SJSA1 (cell line): ENCODE measurements around the gene CYSTM1. TPM values are rescaled to one million over a fixed set of nuclear protein-coding genes. Genes with fewer than 3 reads are reported as not detected.

Experiments
- DNase-seq, 2 experiments: peaks; one replicate each; pipeline ENCODE4 v3.0.0-alpha.2; 2015 to 2020; ENCODE audit warnings: low spot score in 2 of 2, low read depth in 1 of 2
- H3K27ac ChIP-seq: fragments of 250-450 bp; sonication (Bioruptor Pico); 2 replicates; pipeline ENCODE4 v1.5.1; 2020; ENCODE audit warnings: mild to moderate bottlenecking, moderate library complexity
- H3K27me3 ChIP-seq: fragments of 250-450 bp; sonication (Bioruptor Pico); replicated peaks from 2 replicates; pipeline ENCODE4 v1.5.1; 2020; ENCODE audit warnings: mild to moderate bottlenecking, moderate library complexity
- H3K36me3 ChIP-seq: fragments of 250-450 bp; sonication (Bioruptor Pico); 2 replicates; pipeline ENCODE4 v1.5.1; 2020; ENCODE audit warnings: mild to moderate bottlenecking
- H3K4me1 ChIP-seq: fragments of 250-450 bp; sonication (Bioruptor Pico); replicated peaks from 2 replicates; pipeline ENCODE4 v1.6.1; 2021; ENCODE audit warnings: mild to moderate bottlenecking
- H3K4me3 ChIP-seq: fragments of 250-450 bp; sonication (Bioruptor Pico); 2 replicates; pipeline ENCODE4 v1.5.1; 2020; ENCODE audit warnings: mild to moderate bottlenecking
- H3K9me3 ChIP-seq: fragments of 250-450 bp; sonication (Bioruptor Pico); replicated peaks from 2 replicates; pipeline ENCODE4 v1.5.1; 2020; ENCODE audit warnings: mild to moderate bottlenecking
- total RNA-seq: library from RNA; depleted of rRNA; stranded (reverse); fragments of >200 nt; shearing (Covaris generic); gene quantifications from 2 replicates; pipeline ENCODE4 v1.2.3, GENCODE V29; 2014

CYSTM1 gene
- total RNA-seq, 1 experiment from 2014 or later, result 17.5 TPM

- Histone ChIP-seq H3K36me3 (peaks cover 17% of the 10 kb centered on the region; the same call in 1 of the 2 replicates), H3K27ac (no peak overlapping the region), H3K27me3 (no peaks in the 10 kb centered on the region), H3K9me3 (no peaks in the 10 kb centered on the region), H3K4me3 (no peak overlapping the region), H3K4me1 (peaks cover 59% of the 10 kb centered on the region)
- no peak for DNase-seq
Measured at GRCh38 chr5:140260089-140260656, 85.2 kb downstream of the CYSTM1 start.

DNA sequence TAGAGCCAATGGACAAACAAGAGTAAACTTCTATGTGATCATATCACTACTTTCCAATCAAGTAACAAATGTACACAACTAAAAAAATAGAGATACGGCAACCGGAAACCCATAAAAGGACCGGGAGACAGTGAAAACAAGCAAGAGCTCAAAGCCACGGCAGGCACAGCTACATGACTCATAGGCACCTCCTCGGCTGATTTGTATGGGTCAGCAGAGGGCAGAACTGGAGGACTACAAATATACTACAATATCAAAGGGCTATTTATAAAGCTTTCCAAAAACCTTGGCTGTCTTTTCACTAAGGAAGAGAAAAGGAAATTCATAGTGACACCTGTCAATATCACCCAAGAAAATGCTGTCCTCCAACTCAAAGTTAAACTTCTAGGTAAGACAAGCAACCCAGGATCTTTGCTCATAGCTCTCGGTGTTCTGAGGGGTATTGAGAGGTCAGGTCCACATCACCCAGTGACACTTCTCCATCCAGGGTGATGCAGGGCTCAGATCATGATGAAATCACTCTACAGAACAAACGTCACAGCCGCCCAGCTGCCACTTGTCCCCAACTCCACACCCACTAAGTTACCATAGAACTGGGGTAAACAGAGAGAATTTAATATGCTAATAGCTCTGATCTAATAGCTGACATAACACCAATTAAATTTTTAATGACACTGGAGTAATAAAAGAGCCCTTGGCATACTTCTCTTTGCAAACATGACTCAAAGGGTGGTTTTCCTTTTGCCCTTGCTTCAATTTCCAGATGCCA is 86.6 kb downstream of the CYSTM1 start:
- peak overlapping the region; percentile 47 for H3K27ac ChIP-seq
- peak; percentile 88 to 91 for DNase-seq
- H3K9me3 ChIP-seq, result no peaks in the 10 kb centered on the region
- no peaks in the 10 kb centered on the region for H3K27me3 ChIP-seq
- peaks cover 22% of the 10 kb centered on the region; the same call in 1 of the 2 replicates for H3K36me3 ChIP-seq
- peaks cover 47% of the 10 kb centered on the region for H3K4me1 ChIP-seq
- no peak overlapping the region for H3K4me3 ChIP-seq

DNA sequence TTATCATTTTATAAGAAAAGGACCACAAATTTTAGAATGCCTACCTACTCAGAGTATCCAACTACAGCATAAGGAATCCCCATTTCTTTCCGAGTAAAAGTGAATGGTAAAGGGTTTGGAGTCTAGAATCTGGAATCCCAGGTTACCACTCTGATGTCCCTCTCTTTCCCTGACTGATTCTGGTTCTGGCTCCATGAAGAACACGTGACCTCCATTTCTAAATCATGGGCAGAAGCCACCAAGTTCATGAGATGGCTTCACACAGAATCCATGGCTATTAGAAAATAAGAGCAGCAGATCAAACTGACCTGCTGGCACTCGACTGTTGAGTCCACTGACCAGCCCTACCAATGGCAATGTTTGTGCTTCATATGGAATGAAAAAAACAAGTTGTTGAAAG is 87.2 kb downstream of the CYSTM1 start:
- peaks cover 23% of the 10 kb centered on the region; the same call in 1 of the 2 replicates for H3K36me3 ChIP-seq
- peaks cover 43% of the 10 kb centered on the region for H3K4me1 ChIP-seq
- no peak overlapping the region for H3K4me3 ChIP-seq
- DNase-seq, result no peak
- H3K27me3 ChIP-seq, result no peaks in the 10 kb centered on the region
- no peaks in the 10 kb centered on the region for H3K9me3 ChIP-seq
- H3K27ac ChIP-seq, result peak overlapping the region; percentile 26

DNA sequence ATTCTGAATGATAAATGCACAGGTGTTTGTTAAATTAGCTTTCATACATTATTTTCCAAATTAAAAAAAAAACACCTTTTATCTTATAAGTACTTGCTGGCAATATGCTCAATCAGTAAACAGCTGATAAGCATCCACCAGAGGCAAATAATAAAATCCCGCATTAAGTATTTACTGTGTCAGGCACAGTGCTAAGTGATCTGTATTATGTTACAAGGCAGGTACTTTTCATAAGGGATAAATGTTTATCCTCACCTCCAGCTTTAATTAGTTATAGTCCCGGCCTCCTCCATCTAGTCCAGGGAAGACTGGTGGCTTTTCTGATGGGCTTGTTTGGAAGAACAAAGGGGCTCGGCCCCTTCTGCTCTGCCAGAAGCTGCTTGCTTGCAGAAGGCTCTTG is 87.9 kb downstream of the CYSTM1 start:
- H3K9me3 ChIP-seq, result no peaks in the 10 kb centered on the region
- H3K36me3 ChIP-seq, result peaks cover 25% of the 10 kb centered on the region; the same call in 1 of the 2 replicates

GRCh38 chr5:140265845-140266244 is 90.9 kb downstream of the CYSTM1 start:
- H3K27ac ChIP-seq, result no peak overlapping the region
- H3K9me3 ChIP-seq, result no peaks in the 10 kb centered on the region
- peaks cover 20% of the 10 kb centered on the region; the same call in 1 of the 2 replicates for H3K36me3 ChIP-seq
- DNase-seq, result no peak
- H3K4me1 ChIP-seq, result peaks cover 32% of the 10 kb centered on the region
- H3K4me3 ChIP-seq, result no peak overlapping the region
- H3K27me3 ChIP-seq, result no peaks in the 10 kb centered on the region

More for the DNA sequence above, 87.9 kb downstream of the CYSTM1 start:
- Histone ChIP-seq H3K27me3 (no peaks in the 10 kb centered on the region), H3K4me1 (peaks cover 43% of the 10 kb centered on the region), H3K27ac (no peak overlapping the region), H3K4me3 (no peak overlapping the region)
- no peak for DNase-seq

GRCh38 chr5:140266471-140267200 is 91.6 kb downstream of the CYSTM1 start:
- Histone ChIP-seq H3K36me3 (peaks cover 20% of the 10 kb centered on the region; the same call in 1 of the 2 replicates), H3K4me3 (no peak overlapping the region), H3K27me3 (no peaks in the 10 kb centered on the region), H3K9me3 (no peaks in the 10 kb centered on the region), H3K27ac (no peak overlapping the region), H3K4me1 (peaks cover 24% of the 10 kb centered on the region)
- DNase-seq, result no peak

- H3K27ac ChIP-seq, result peak overlapping the region; percentile 11; the same call in 1 of the 2 replicates
- H3K36me3 ChIP-seq, result peaks cover 17% of the 10 kb centered on the region; the same call in 1 of the 2 replicates
- H3K9me3 ChIP-seq, result no peaks in the 10 kb centered on the region
- DNase-seq, result no peak
- no peak overlapping the region for H3K4me3 ChIP-seq
- H3K4me1 ChIP-seq, result peaks cover 18% of the 10 kb centered on the region
- H3K27me3 ChIP-seq, result no peaks in the 10 kb centered on the region
Measured at GRCh38 chr5:140267201-140267540, 92.2 kb downstream of the CYSTM1 start.

GRCh38 chr5:140267559-140268018 is 92.6 kb downstream of the CYSTM1 start:
- peak in 1 of 2 experiments; percentile 36 for DNase-seq
- H3K36me3 ChIP-seq, result peaks cover 13% of the 10 kb centered on the region; the same call in 1 of the 2 replicates
- peaks cover 15% of the 10 kb centered on the region for H3K4me1 ChIP-seq
- H3K27ac ChIP-seq, result peak overlapping the region; percentile 11; the same call in 1 of the 2 replicates
- H3K4me3 ChIP-seq, result no peak overlapping the region
- H3K9me3 ChIP-seq, result no peaks in the 10 kb centered on the region
- no peaks in the 10 kb centered on the region for H3K27me3 ChIP-seq

DNA sequence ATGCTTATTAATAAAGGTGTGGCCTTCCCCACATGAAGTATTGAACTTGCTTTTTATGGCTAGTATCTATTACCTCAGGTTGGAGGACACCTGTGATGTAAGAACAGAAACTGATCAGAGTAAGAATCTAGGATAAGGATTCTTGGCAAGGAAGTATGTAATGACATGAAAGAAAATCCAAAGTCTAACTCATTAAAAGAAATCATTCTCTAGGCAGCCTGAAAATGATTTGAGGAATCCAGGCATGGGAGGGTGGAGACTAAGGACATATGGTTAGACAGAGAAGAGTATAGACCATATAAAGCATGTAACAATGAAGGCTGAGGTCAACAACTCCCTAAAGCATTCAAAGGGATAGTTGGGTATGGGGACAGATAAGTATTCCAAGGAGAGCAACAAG is 95.0 kb downstream of the CYSTM1 start:
- Histone ChIP-seq H3K4me1 (peaks cover 15% of the 10 kb centered on the region), H3K27me3 (no peaks in the 10 kb centered on the region), H3K27ac (no peak overlapping the region), H3K9me3 (no peaks in the 10 kb centered on the region), H3K36me3 (peaks cover 22% of the 10 kb centered on the region), H3K4me3 (no peak overlapping the region)
- DNase-seq, result no peak

DNA sequence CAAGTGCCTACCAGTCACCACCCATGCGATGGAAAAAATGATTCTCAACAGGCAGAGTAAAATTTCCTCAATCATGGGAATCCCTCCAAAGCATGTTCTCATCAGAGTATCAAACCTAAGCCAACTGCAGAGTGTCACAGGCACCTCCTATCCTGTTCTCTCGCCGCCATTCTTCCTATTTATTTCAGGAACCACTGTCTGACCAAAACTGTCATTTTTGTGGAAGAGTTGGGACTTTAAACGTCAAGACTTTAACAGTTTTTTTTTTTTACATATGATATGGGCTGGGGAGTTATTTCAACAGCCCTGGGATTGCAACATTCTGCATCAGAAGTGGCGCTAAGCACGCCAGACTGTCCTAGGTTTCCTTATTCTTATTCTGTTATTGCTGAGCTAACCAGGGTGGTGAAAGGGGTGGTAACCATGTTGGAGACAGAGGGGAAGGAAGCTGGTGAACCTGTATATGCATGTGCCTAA is 98.5 kb downstream of the CYSTM1 start:
- peaks cover 1% of the 10 kb centered on the region; the same call in 1 of the 2 replicates for H3K4me1 ChIP-seq
- H3K27me3 ChIP-seq, result no peaks in the 10 kb centered on the region
- no peak overlapping the region for H3K27ac ChIP-seq
- peaks cover 20% of the 10 kb centered on the region for H3K36me3 ChIP-seq
- no peak for DNase-seq
- H3K9me3 ChIP-seq, result 0 out of 2 replicates have a peak, but pooled peaks cover 5% of the 10 kb centered on the region
- no peak overlapping the region for H3K4me3 ChIP-seq

DNA sequence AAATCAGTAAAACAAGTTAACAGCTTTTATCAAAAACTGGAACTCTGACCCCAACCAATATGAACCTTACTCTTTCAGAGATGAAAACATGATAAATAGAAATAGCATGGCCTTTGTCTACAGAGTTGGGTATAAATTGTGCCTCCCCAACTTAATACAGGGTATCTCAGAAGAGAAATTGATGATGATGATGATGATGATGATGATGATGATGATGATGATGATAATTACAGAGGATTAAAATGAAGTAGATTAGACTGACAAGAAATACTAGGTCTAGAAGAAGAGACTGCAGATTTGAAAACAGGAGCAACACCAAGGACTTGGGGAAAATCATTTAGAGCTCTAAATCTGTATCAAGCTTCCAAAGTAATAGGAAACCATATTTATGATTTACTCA is 100.8 kb downstream of the CYSTM1 start:
- Histone ChIP-seq H3K27me3 (no peaks in the 10 kb centered on the region), H3K4me3 (no peak overlapping the region), H3K4me1 (no peaks in the 10 kb centered on the region), H3K27ac (no peak overlapping the region), H3K36me3 (peaks cover 25% of the 10 kb centered on the region), H3K9me3 (0 out of 2 replicates have a peak, but pooled peaks cover 5% of the 10 kb centered on the region)
- DNase-seq, result no peak

DNA sequence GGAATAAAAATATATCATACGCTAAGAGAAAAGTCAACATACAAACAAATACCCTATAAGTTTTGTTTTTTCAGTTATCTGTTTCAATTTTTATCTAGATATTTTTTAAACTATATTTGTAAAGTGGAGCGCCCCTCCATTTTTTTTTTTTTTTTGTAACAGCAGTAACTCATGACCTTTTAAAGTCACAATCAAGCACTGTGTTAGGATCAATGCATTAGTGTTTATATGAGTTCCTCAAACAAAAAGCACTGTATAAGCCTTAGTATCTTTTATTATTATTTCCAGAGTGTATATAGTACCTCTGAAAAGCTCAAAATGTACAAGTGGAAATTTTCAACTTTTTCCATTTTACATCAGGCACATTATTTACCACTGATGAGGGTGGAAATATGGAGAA is 107.3 kb downstream of the CYSTM1 start:
- Histone ChIP-seq H3K9me3 (0 out of 2 replicates have a peak, but pooled peaks cover 5% of the 10 kb centered on the region), H3K4me1 (0 out of 2 replicates have a peak, but pooled peaks cover 4% of the 10 kb centered on the region), H3K4me3 (no peak overlapping the region), H3K36me3 (peaks cover 22% of the 10 kb centered on the region), H3K27ac (no peak overlapping the region), H3K27me3 (no peaks in the 10 kb centered on the region)
- no peak for DNase-seq

DNA sequence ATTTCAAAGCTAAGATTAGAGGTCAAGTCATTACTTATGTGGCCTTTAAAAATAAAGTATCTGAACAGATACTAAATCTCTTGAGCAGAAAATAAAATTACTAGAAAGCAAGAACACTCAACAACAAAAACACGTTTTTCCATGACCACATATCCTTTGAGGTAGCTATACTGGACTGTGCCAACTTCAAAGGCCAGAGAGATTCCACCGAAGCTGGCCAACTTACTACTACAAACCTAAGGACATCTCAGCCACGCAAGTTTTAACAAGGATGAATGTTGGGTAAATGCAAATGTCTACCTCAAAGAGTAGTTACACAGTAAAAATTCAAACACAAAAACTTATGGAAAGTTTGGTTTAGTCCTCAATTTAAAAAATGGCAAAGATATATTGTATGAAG is 109.0 kb downstream of the CYSTM1 start:
- Histone ChIP-seq H3K27ac (no peak overlapping the region), H3K27me3 (no peaks in the 10 kb centered on the region), H3K36me3 (peaks cover 10% of the 10 kb centered on the region), H3K4me3 (no peak overlapping the region), H3K9me3 (no peaks in the 10 kb centered on the region), H3K4me1 (0 out of 2 replicates have a peak, but pooled peaks cover 4% of the 10 kb centered on the region)
- no peak for DNase-seq
